BLaER1 (cell line): Measurements from ENCODE around the gene INTS2.
"Not testable (repeated sequence)": the region's sequence is repeated elsewhere in the genome, so short reads cannot be mapped to it uniquely, and the experiment has no call there.

ENCODE experiments used
- H3K27ac ChIP-seq: shearing (Covaris generic); formaldehyde crosslinking; 2 replicates; pipeline ENCODE4 v1.8.1; 2022
- H3K27me3 ChIP-seq: shearing (Covaris generic); formaldehyde crosslinking; 2 replicates; pipeline ENCODE4 v1.8.1; 2022
- H3K36me3 ChIP-seq: shearing (Covaris generic); formaldehyde crosslinking; 2 replicates; pipeline ENCODE4 v1.8.1; 2022
- H3K4me1 ChIP-seq: shearing (Covaris generic); formaldehyde crosslinking; 2 replicates; pipeline ENCODE4 v1.8.1; 2022
- H3K4me2 ChIP-seq: shearing (Covaris generic); formaldehyde crosslinking; 2 replicates; pipeline ENCODE4 v1.8.1; 2022
- H3K4me3 ChIP-seq: shearing (Covaris generic); formaldehyde crosslinking; 2 replicates; pipeline ENCODE4 v1.8.1; 2022
- H3K9ac ChIP-seq: shearing (Covaris generic); formaldehyde crosslinking; 2 replicates; pipeline ENCODE4 v1.8.1; 2022
- H3K9me3 ChIP-seq: shearing (Covaris generic); formaldehyde crosslinking; 2 replicates; pipeline ENCODE4 v1.8.1; 2022
- H4K20me1 ChIP-seq: shearing (Covaris generic); formaldehyde crosslinking; 2 replicates; pipeline ENCODE4 v1.8.1; 2022
- Cebpa-rat ChIP-seq: shearing (Covaris generic); IDR thresholded peaks from 2 replicates; pipeline ENCODE4 v1.8.1; 2022

Gene INTS2

DNA sequence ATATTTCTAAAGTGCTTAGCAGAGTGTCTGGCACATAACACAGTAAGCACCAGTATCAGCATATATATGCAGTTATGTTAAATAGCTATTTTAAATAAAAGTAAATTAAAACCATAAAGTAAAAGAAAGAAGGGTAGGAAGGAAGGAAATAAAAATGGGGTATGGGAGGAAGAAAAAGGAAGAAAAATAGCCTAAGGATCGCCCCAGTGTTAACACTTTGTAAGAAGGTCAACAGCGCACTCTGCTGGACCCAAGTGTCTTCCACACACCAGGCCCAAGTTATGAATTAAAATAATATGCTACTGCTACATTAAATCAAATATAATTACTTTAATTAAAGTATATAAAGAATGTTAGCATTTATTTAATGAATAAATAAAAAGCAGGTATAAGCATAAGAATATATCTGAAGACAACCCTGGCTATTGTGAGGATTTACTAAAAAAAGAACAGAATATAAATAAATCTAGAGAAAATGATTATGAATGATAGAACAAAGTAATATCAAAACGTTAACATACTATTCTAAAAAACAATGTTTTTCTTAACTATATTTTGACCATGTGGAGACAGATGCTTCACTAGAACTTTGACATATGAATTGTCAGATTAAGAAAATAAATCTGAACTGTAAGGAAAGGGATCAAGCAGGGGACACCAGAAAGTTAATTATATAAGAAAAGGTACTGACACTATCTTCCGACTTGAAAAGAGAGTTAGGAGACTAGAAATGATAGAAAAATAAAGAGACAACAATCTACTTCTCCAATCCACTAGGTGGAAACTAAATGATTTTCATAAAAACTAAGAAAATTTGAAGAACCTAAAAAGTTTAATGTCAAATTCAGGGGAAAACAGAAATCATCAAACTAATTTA is 90.4 kb downstream of the INTS2 start:
- H4K20me1 ChIP-seq, result no peaks in the 10 kb centered on the region
- no peaks in the 10 kb centered on the region for H3K4me1 ChIP-seq
- H3K4me3 ChIP-seq, result no peak overlapping the region
- H3K9ac ChIP-seq, result no peak overlapping the region
- H3K27ac ChIP-seq, result no peak overlapping the region
- H3K9me3 ChIP-seq, result no peaks in the 10 kb centered on the region
- peaks cover 24% of the 10 kb centered on the region for H3K36me3 ChIP-seq
- H3K27me3 ChIP-seq, result no peaks in the 10 kb centered on the region
- no peak overlapping the region for H3K4me2 ChIP-seq
- TF ChIP-seq Cebpa-rat, result no peak

DNA sequence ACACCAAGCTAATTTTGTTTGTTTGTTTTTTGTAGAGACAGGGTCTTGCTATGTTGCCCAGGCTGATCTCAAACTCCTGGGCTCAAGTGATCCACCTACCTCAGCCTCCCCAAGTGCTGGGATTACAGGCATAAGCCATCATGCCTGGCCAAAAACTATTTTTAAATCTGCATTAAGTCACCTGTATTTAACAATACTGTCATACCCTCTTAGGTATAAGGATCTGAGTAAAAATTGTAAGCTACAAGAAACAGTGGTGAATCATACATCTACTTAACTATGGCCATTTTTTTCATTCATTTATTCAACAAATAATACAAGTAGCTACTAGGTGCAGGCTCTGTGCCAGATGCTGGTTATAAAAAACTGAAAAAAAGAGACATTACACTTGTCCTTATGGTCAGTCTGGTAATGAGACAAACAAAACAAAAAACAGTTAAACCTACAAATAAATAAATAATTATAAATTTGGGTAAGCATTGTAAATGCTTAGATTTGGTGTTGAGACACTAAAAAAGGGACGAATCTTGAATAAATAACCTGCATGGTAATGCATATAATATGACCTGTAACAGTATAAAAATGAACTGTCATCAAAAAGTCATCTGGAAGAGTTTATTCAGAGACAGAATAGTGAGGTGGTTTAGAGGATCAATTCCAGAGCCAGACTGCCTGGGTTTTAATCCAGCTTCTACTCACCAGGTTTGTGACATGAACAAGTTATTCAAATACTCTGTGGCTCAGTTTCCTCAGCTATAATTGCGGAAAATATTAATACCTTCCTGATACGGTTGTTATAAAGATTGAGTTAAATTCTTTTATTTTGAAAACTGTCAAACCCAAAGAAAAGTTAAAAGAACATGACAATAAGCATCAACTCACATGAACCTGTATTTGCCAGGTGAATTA is 91.3 kb downstream of the INTS2 start:
- H3K4me3 ChIP-seq, result no peak overlapping the region
- H3K9ac ChIP-seq, result no peak overlapping the region
- no peaks in the 10 kb centered on the region for H3K4me1 ChIP-seq
- TF ChIP-seq Cebpa-rat, result no peak
- no peaks in the 10 kb centered on the region for H3K9me3 ChIP-seq
- H3K27me3 ChIP-seq, result no peaks in the 10 kb centered on the region
- H3K36me3 ChIP-seq, result peaks cover 18% of the 10 kb centered on the region
- H3K27ac ChIP-seq, result no peak overlapping the region
- no peak overlapping the region for H3K4me2 ChIP-seq
- H4K20me1 ChIP-seq, result no peaks in the 10 kb centered on the region

DNA sequence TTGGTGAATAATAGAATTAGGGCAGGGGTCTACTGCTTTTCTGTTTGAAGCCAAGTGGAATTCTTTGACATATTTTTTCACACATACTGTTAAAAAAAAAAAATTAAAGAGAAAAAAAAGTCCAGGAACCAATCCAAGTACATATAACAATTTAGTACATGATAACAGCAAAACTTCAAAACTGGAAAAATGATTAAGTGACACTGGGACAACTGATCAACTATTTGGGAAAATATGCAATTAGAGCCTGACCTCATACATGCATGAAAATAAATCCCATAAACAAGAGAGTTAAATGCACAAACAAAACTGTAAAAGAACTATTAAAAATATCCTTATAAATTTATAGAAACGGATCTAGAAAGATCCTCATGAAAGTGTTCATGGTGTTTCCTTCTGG is 92.2 kb downstream of the INTS2 start:
- TF ChIP-seq Cebpa-rat, result no peak
- no peaks in the 10 kb centered on the region for H3K27me3 ChIP-seq
- peaks cover 14% of the 10 kb centered on the region for H3K36me3 ChIP-seq

DNA sequence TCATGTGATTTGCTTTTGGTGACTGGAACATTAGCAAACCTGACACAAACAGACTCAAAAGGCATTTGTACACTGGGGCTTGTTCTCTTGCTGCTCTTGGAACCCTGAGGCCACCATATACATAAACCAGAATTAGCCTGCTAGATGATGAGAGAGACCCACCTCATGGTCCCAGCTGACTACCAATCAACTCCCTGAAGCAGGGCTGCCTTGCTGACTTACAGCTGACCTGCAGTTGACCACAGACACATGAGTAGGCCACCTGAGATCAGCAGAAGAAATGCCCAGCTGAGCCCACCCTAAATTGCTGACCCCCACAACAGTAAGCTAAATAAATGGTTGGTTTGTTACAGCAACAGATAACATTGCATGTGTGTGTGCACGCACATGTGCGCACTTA is 93.2 kb downstream of the INTS2 start:
- H3K9ac ChIP-seq, result no peak overlapping the region
- H3K4me1 ChIP-seq, result no peaks in the 10 kb centered on the region
- H3K27me3 ChIP-seq, result no peaks in the 10 kb centered on the region
- no peak overlapping the region for H3K4me2 ChIP-seq
- H3K36me3 ChIP-seq, result peaks cover 7% of the 10 kb centered on the region
- TF ChIP-seq Cebpa-rat, result no peak
- no peak overlapping the region for H3K27ac ChIP-seq
- no peaks in the 10 kb centered on the region for H3K9me3 ChIP-seq
- no peaks in the 10 kb centered on the region for H4K20me1 ChIP-seq
- H3K4me3 ChIP-seq, result no peak overlapping the region

More for the DNA sequence above, 92.2 kb downstream of the INTS2 start:
- no peaks in the 10 kb centered on the region for H4K20me1 ChIP-seq
- H3K4me2 ChIP-seq, result no peak overlapping the region
- no peak overlapping the region for H3K27ac ChIP-seq
- no peaks in the 10 kb centered on the region for H3K4me1 ChIP-seq
- H3K9me3 ChIP-seq, result no peaks in the 10 kb centered on the region
- H3K4me3 ChIP-seq, result no peak overlapping the region
- no peak overlapping the region for H3K9ac ChIP-seq

DNA sequence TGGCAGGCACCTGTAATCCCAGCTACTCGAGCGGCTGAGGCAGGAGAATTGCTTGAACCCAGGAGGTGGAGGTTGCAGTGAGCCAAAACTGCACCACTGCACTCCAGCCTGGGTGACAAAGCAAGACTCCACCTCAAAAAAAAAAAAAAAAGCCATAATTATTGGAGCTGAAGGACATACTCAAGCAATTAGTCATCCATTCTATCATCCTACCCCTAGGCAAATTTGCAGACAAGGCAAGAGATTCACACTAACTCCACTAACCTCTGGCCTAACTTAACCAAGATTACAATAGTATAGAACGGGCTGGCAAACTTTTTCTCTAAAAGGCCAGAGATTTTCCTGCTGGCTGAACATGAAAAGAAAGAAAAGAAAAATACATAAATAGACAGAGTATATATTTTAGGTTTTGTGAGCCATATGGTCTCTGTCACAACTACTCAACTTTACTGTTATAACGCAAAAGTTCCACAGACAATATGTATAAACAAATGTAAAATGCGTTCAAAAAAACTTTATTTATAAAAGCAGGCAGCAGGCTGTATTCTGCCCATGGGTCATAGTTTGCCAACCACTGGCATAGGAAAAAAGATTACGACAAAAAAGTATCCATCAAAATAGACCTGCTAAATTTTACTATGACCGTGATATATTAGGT is 94.1 kb downstream of the INTS2 start:
- no peaks in the 10 kb centered on the region; the same call in 1 of the 2 replicates for H3K9me3 ChIP-seq
- TF ChIP-seq Cebpa-rat, result no peak
- no peak overlapping the region for H3K4me3 ChIP-seq
- no peaks in the 10 kb centered on the region for H4K20me1 ChIP-seq
- H3K9ac ChIP-seq, result no peak overlapping the region
- no peaks in the 10 kb centered on the region for H3K4me1 ChIP-seq
- no peak overlapping the region for H3K4me2 ChIP-seq
- H3K27me3 ChIP-seq, result no peaks in the 10 kb centered on the region
- H3K27ac ChIP-seq, result no peak overlapping the region
- H3K36me3 ChIP-seq, result peaks cover 7% of the 10 kb centered on the region

DNA sequence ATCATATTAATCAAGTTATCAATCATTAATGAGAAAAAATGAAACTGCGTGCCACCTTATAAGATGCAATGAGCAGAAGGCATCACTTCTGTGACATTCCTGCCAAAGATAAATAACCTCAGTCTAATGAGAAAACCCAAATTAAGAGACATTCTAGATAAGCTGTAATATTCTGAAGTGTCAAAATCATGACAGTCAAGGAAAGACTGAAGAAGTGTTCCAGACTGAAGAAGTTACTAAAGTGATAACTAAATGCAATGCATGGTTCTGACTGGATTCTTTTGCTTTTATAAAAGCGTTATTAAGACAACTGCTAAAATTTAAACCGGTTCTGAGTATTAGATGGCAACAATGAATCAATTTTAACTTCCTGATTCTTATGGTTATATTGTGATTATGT is 95.3 kb downstream of the INTS2 start:
- no peak overlapping the region for H3K9ac ChIP-seq
- H3K27ac ChIP-seq, result no peak overlapping the region
- H3K27me3 ChIP-seq, result no peaks in the 10 kb centered on the region
- TF ChIP-seq Cebpa-rat, result no peak
- H3K4me1 ChIP-seq, result no peaks in the 10 kb centered on the region
- no peaks in the 10 kb centered on the region for H4K20me1 ChIP-seq
- H3K4me2 ChIP-seq, result no peak overlapping the region
- H3K36me3 ChIP-seq, result peaks cover 16% of the 10 kb centered on the region
- peaks cover 9% of the 10 kb centered on the region for H3K9me3 ChIP-seq
- H3K4me3 ChIP-seq, result no peak overlapping the region

DNA sequence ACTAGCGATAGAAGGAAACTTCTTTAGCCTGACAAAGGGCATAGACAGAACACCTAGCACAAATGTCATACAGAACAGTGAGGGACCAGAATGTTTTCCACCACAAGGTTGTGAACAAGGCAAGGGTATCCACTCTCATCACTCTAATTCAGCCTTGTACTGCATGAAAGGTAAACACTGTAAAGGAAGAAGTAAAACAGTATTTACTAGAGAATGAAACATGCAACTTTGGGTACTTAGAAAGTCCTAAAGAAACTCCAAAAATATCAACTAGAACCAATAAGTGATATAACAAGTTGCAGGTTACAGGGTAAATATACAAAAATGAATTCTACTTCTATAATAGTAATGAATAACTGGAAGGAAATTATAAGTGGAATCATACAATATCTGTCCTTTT is 96.7 kb downstream of the INTS2 start:
- Histone ChIP-seq H3K27ac (no peak overlapping the region), H3K9ac (no peak overlapping the region), H3K27me3 (no peaks in the 10 kb centered on the region), H3K4me1 (no peaks in the 10 kb centered on the region), H3K4me2 (no peak overlapping the region), H3K36me3 (peaks cover 28% of the 10 kb centered on the region), H3K9me3 (peaks cover 12% of the 10 kb centered on the region), H3K4me3 (no peak overlapping the region), H4K20me1 (no peaks in the 10 kb centered on the region)
- no peak for TF ChIP-seq Cebpa-rat

DNA sequence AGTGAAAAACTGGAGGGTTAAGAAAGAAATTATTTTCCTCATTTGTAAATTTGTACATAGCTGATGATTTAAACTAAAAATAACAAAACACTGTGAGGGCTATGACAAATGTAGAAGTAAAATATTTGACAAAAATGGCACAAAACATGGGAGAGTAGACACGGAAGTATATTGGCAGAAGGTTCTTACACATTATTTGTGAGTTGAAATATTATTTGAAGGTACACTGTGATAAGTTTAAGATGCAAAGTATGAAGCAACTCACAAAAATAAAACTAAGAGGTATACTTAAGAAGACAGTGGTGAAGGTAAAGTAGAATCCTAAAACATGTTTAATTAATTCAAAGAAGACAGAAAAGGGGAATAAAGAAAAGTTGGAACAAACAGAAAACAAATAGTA is 99.1 kb downstream of the INTS2 start:
- no peak for TF ChIP-seq Cebpa-rat
- peaks cover 23% of the 10 kb centered on the region for H3K9me3 ChIP-seq
- H3K4me2 ChIP-seq, result no peak overlapping the region
- H4K20me1 ChIP-seq, result no peaks in the 10 kb centered on the region
- no peak overlapping the region for H3K4me3 ChIP-seq
- no peak overlapping the region for H3K9ac ChIP-seq
- no peak overlapping the region for H3K27ac ChIP-seq
- no peaks in the 10 kb centered on the region for H3K27me3 ChIP-seq
- H3K4me1 ChIP-seq, result no peaks in the 10 kb centered on the region
- H3K36me3 ChIP-seq, result peaks cover 43% of the 10 kb centered on the region

DNA sequence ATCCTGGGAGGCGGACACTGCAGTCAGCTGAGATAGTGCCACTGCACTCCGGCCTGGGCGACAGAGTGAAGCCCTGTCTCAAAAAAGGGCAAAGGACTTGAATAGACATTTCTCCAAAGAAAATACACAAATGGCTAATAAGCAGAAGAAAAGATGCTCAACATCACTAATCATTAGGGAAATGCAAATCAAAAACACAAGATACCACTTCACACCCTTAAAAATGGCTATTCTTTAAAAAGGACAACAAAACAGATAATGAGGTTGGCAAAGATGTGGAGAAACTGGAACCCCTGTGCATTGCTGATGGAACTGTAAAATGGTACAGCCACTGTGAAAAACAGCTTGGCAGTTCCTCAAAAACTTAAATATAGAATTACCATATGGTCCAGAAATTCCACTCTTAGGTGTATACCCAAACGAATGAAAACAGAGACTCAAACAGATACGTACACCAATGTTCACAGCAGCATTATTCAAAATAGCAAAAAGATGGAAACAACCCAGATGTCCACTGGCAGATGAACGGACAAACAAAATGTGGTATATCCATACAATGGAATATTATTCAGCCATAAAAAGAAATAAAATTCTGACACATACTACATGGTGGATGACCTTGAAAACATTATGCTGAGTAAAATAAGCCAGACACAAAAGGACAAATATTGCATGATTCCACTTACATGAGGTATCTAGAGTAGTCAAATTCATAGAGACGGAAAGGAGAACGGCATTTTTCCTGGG is 100.0 kb downstream of the INTS2 start:
- H3K4me3 ChIP-seq, result no peak overlapping the region
- H3K36me3 ChIP-seq, result peaks cover 46% of the 10 kb centered on the region
- H3K27ac ChIP-seq, result no peak overlapping the region
- TF ChIP-seq Cebpa-rat, result no peak
- H3K4me2 ChIP-seq, result no peak overlapping the region
- no peaks in the 10 kb centered on the region for H4K20me1 ChIP-seq
- H3K27me3 ChIP-seq, result no peaks in the 10 kb centered on the region
- peaks cover 23% of the 10 kb centered on the region for H3K9me3 ChIP-seq
- H3K9ac ChIP-seq, result no peak overlapping the region
- no peaks in the 10 kb centered on the region for H3K4me1 ChIP-seq

DNA sequence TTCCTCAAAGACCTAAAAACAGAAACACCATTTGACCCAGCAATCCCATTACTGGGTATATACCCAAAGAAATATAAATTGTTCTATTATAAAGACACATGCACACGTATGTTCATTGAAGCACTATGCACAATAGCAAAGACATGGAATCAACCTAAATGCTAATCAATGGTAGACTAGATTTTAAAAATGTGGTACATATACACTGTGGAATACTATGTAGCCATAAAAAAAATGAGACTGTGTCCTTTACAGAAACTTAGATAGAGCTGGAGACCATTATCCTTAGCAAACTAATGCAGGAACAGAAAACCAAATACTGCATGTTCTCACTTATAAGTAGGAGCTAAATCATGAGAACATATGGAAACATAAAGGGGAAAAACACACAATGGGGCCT is 100.9 kb downstream of the INTS2 start:
- not testable (repeated sequence) for H3K4me1 ChIP-seq, H3K4me2 ChIP-seq, H3K9ac ChIP-seq, H3K27me3 ChIP-seq, H3K27ac ChIP-seq, H4K20me1 ChIP-seq, H3K4me3 ChIP-seq
- peaks cover 54% of the 10 kb centered on the region for H3K36me3 ChIP-seq
- H3K9me3 ChIP-seq, result peaks cover 26% of the 10 kb centered on the region

DNA sequence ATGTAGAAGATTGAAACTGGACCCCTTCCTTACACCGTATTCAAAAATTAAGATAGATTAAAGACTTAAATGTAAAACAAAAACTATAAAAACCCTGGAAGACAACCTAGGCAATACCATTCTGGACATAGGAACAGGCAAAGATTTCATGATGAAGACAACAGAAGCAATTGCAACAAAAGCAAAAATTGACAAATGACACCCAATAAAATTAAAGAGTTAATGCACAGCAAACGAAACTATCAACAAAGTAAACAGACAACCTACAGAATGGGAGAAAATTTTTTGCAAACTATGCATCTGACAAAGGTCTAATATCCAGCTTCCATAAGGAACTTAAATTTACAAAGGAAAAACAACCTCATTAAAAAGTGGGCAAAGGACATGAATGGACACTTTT is 101.6 kb downstream of the INTS2 start:
- not testable (repeated sequence) for H4K20me1 ChIP-seq
- H3K36me3 ChIP-seq, result peaks cover 60% of the 10 kb centered on the region

More for the DNA sequence above, 101.6 kb downstream of the INTS2 start:
- peaks cover 32% of the 10 kb centered on the region for H3K9me3 ChIP-seq
- H3K4me1 ChIP-seq, H3K27ac ChIP-seq, H3K4me2 ChIP-seq, H3K27me3 ChIP-seq, H3K9ac ChIP-seq, H3K4me3 ChIP-seq: not testable (repeated sequence)
